Measurements from ENCODE around the gene NBEAL1.
A peak's percentile ranks its signal among the peaks of the same experiment; 100 is the strongest.
"Not testable (repeated sequence)": the region's sequence is repeated elsewhere in the genome, so short reads cannot be mapped to it uniquely, and the experiment has no call there.

Gene NBEAL1

DNA sequence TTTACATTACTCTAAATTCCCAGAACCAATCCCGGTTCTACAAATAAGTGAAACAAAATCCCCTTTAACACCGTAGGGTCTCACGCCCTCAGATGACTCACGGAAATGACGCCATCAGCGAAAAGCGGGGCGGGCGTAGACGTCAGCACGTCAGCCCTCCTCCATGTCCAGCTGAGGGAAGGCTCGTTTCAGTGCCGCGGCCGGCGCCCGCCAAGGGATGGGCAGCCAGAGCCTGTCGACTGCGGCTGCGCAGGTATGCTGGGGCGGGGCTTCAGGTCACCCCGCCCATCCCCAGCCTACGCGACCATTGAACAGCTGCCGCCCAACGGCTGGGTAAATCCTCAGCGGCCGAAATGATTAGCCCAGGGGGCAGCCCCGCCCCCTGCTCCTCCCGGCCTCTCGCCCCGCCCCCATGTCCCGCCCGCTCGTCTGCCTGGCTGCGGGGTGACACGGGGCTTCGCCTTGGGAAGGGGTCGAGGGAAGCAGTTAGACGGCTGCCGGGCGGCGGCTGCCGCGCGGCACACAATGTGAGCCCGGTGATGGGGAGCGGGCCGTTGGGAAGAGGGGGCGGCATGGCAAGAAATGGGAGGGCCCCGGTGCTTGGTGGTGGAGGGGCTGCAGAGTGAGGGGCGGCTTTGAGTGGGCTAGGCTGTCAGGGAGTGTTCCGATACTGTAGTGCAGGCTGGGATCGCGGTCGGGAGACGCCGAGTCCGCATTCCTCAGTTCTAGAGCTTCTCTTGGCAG is at the start of gene NBEAL1:
Gene NBEAL1 (plus strand): TSS at position 420 of the 744 bp plus-strand sequence. CDS start 1,510 bp downstream, outside the sequence.
- H3K4me3 ChIP-seq (ENCODE audit: low read depth, low read length), result peak within 1 kb of the TSS; percentile 92
- no peaks in the 10 kb centered on the region for H3K4me1 ChIP-seq (ENCODE audit: control insufficient read depth, insufficient read depth, low read length)
- H3K27me3 ChIP-seq (ENCODE audit: control insufficient read depth, insufficient read depth, low read length), result no peaks in the 10 kb centered on the region
- H3K9me3 ChIP-seq (ENCODE audit: control insufficient read depth, insufficient read depth, low read length), result no peaks in the 10 kb centered on the region
- H3K9ac ChIP-seq (ENCODE audit: low read depth, low read length), result peak within 1 kb of the TSS; percentile 84
- H3K36me3 ChIP-seq (ENCODE audit: control insufficient read depth, insufficient read depth, low read length), result no peaks in the 10 kb centered on the region

GRCh38 chr2:202965810-202966460 is 48.7 kb upstream of the NBEAL1 start:
- H3K27me3 ChIP-seq (ENCODE audit: control insufficient read depth, insufficient read depth, low read length), result no peaks in the 10 kb centered on the region
- H3K9me3 ChIP-seq (ENCODE audit: control insufficient read depth, insufficient read depth, low read length), result no peaks in the 10 kb centered on the region
- no peak overlapping the region for H3K9ac ChIP-seq (ENCODE audit: low read depth, low read length)
- no peak overlapping the region for H3K4me3 ChIP-seq (ENCODE audit: low read depth, low read length)
- no peaks in the 10 kb centered on the region for H3K36me3 ChIP-seq (ENCODE audit: control insufficient read depth, insufficient read depth, low read length)
- no peaks in the 10 kb centered on the region for H3K4me1 ChIP-seq (ENCODE audit: control insufficient read depth, insufficient read depth, low read length)

- H3K36me3 ChIP-seq (ENCODE audit: control insufficient read depth, insufficient read depth, low read length); H3K9me3 ChIP-seq (ENCODE audit: control insufficient read depth, insufficient read depth, low read length); H3K4me1 ChIP-seq (ENCODE audit: control insufficient read depth, insufficient read depth, low read length); H3K4me3 ChIP-seq (ENCODE audit: low read depth, low read length); H3K9ac ChIP-seq (ENCODE audit: low read depth, low read length); H3K27me3 ChIP-seq (ENCODE audit: control insufficient read depth, insufficient read depth, low read length): not testable (repeated sequence)
Measured at GRCh38 chr2:202969404-202969803, 45.3 kb upstream of the NBEAL1 start.

DNA sequence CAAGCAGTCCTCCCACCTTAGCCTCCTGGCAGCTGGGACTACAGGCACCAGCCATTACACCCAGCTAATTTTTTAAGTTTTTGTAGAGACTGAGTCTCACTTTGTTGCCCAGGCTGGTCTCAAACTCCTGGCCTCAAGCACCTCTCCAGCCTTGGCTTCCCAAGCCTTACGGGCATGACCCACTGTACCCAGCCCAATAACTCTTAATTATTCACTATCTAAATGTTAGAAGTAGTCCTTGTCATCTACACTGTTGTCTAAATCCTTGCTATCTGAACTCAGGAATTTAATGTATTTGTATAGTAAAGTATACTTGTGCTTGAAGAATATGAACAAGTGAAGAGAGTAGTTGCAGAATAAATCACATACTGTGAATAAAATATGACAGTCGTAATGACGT is 37.9 kb upstream of the NBEAL1 start:
- no peak overlapping the region for H3K9ac ChIP-seq (ENCODE audit: low read depth, low read length)
- no peaks in the 10 kb centered on the region for H3K9me3 ChIP-seq (ENCODE audit: control insufficient read depth, insufficient read depth, low read length)
- H3K27me3 ChIP-seq (ENCODE audit: control insufficient read depth, insufficient read depth, low read length), result no peaks in the 10 kb centered on the region
- H3K36me3 ChIP-seq (ENCODE audit: control insufficient read depth, insufficient read depth, low read length), result no peaks in the 10 kb centered on the region
- H3K4me1 ChIP-seq (ENCODE audit: control insufficient read depth, insufficient read depth, low read length), result no peaks in the 10 kb centered on the region
- H3K4me3 ChIP-seq (ENCODE audit: low read depth, low read length), result no peak overlapping the region

DNA sequence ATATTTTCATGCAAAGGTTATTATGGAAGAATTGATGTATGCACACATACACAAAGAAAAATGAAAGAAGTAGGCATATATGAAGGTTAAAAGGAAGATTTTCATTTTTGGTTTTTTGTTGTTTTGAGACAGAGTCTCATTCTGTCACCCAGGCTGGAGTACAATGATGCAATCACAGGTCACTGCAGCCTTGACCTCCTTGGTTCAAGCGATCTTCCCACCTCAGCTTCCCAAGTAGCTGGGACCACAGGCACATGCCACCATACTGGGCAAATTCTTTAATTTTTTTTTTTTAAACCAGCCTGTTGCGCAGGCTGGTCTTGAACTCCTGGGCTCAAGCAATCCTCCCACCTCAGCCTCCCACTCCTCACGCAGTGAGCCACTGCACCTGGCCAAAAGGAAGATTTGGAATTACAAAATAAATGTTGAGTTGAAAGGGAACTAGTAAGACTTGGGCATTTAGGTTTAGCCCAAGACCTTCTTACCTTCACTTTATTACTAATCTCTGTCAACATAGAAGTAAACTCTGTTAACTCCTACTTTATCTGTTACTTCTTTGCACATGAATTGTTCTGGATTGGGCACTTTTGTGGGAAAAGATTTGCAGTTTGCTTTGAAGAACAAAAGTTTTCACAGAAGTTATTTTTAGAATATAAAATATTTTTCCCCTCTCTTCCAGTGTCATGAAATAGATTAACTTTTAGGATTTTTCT is 31.7 kb upstream of the NBEAL1 start:
- no peak overlapping the region for H3K4me3 ChIP-seq (ENCODE audit: low read depth, low read length)
- no peak overlapping the region for H3K9ac ChIP-seq (ENCODE audit: low read depth, low read length)
- no peaks in the 10 kb centered on the region for H3K27me3 ChIP-seq (ENCODE audit: control insufficient read depth, insufficient read depth, low read length)
- H3K36me3 ChIP-seq (ENCODE audit: control insufficient read depth, insufficient read depth, low read length), result no peaks in the 10 kb centered on the region
- no peaks in the 10 kb centered on the region for H3K4me1 ChIP-seq (ENCODE audit: control insufficient read depth, insufficient read depth, low read length)
- no peaks in the 10 kb centered on the region for H3K9me3 ChIP-seq (ENCODE audit: control insufficient read depth, insufficient read depth, low read length)

- no peaks in the 10 kb centered on the region for H3K4me1 ChIP-seq (ENCODE audit: control insufficient read depth, insufficient read depth, low read length)
- no peak overlapping the region for H3K9ac ChIP-seq (ENCODE audit: low read depth, low read length)
- H3K36me3 ChIP-seq (ENCODE audit: control insufficient read depth, insufficient read depth, low read length), result no peaks in the 10 kb centered on the region
- no peaks in the 10 kb centered on the region for H3K27me3 ChIP-seq (ENCODE audit: control insufficient read depth, insufficient read depth, low read length)
- H3K4me3 ChIP-seq (ENCODE audit: low read depth, low read length), result no peak overlapping the region
- H3K9me3 ChIP-seq (ENCODE audit: control insufficient read depth, insufficient read depth, low read length), result no peaks in the 10 kb centered on the region
Measured at GRCh38 chr2:202989749-202990148, 24.9 kb upstream of the NBEAL1 start.

DNA sequence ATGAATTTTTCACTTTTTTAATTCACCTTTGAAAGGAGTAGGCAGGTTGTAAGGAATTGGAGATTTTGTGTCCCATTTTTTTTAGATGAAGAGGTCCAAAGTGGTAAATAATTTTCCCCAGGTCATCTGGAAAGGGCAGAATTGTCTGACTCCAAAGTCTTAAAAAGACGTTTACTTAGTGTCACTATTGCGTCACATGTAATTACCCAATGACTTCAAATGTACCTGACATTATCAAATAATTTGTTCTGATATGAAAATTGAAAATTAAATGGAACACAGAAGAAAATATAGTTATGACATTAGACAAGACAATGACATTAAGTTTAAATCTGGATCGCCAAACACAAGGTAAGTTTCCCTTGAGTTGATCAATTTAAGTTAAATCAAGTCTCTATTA is 24.2 kb upstream of the NBEAL1 start:
- Histone ChIP-seq H3K9me3 (ENCODE audit: control insufficient read depth, insufficient read depth, low read length) (no peaks in the 10 kb centered on the region), H3K9ac (ENCODE audit: low read depth, low read length) (no peak overlapping the region), H3K27me3 (ENCODE audit: control insufficient read depth, insufficient read depth, low read length) (no peaks in the 10 kb centered on the region), H3K4me1 (ENCODE audit: control insufficient read depth, insufficient read depth, low read length) (no peaks in the 10 kb centered on the region), H3K36me3 (ENCODE audit: control insufficient read depth, insufficient read depth, low read length) (no peaks in the 10 kb centered on the region), H3K4me3 (ENCODE audit: low read depth, low read length) (no peak overlapping the region)

DNA sequence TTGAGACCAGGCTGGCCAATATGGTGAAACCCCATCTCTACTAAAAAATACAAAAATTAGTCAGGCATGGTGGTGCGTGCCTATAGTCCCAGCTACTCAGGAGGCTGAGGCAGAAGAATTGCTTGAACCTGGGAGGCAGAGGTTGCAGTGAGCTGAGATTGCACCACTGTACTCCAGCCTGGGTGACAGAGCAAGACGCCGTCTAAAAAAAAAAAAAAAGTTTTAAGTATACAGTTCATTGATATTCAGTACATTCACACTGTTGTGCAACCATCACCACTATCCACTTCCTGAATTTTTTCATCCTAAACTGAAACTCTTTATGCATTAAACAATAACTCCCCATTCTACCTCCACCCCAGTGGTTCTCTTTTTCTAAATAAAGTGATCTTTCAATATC is 17.6 kb upstream of the NBEAL1 start:
- H3K9ac ChIP-seq (ENCODE audit: low read depth, low read length); H3K36me3 ChIP-seq (ENCODE audit: control insufficient read depth, insufficient read depth, low read length); H3K4me3 ChIP-seq (ENCODE audit: low read depth, low read length); H3K27me3 ChIP-seq (ENCODE audit: control insufficient read depth, insufficient read depth, low read length); H3K9me3 ChIP-seq (ENCODE audit: control insufficient read depth, insufficient read depth, low read length); H3K4me1 ChIP-seq (ENCODE audit: control insufficient read depth, insufficient read depth, low read length): not testable (repeated sequence)

GRCh38 chr2:203002054-203002821 is 12.4 kb upstream of the NBEAL1 start:
- H3K4me1 ChIP-seq (ENCODE audit: control insufficient read depth, insufficient read depth, low read length), result no peaks in the 10 kb centered on the region
- H3K4me3 ChIP-seq (ENCODE audit: low read depth, low read length), result no peak overlapping the region
- H3K36me3 ChIP-seq (ENCODE audit: control insufficient read depth, insufficient read depth, low read length), result no peaks in the 10 kb centered on the region
- H3K9me3 ChIP-seq (ENCODE audit: control insufficient read depth, insufficient read depth, low read length), result no peaks in the 10 kb centered on the region
- H3K27me3 ChIP-seq (ENCODE audit: control insufficient read depth, insufficient read depth, low read length), result no peaks in the 10 kb centered on the region
- no peak overlapping the region for H3K9ac ChIP-seq (ENCODE audit: low read depth, low read length)

GRCh38 chr2:203003716-203004115 is 11.0 kb upstream of the NBEAL1 start:
- no peaks in the 10 kb centered on the region for H3K4me1 ChIP-seq (ENCODE audit: control insufficient read depth, insufficient read depth, low read length)
- H3K4me3 ChIP-seq (ENCODE audit: low read depth, low read length), result no peak overlapping the region
- H3K9ac ChIP-seq (ENCODE audit: low read depth, low read length), result no peak overlapping the region
- H3K27me3 ChIP-seq (ENCODE audit: control insufficient read depth, insufficient read depth, low read length), result no peaks in the 10 kb centered on the region
- H3K36me3 ChIP-seq (ENCODE audit: control insufficient read depth, insufficient read depth, low read length), result no peaks in the 10 kb centered on the region
- H3K9me3 ChIP-seq (ENCODE audit: control insufficient read depth, insufficient read depth, low read length), result no peaks in the 10 kb centered on the region

DNA sequence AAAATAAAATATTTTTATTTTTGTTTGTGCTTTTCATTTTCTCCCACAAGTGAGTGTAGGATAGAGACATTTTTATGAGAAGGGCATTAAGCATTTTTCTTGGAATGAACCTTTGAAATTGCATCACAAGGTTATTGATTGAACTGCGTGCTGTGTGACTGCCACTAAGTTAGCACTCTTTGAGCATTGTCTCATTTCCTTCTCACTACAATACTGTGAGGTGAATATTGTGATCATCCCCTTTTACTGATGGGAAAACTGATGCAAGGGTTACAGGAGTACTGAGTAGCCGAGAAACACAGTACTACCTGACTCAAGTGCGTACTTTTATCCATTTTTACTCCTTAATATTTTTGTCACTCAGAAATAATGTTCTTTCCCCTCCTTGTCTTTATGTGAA is 2.0 kb downstream of the NBEAL1 start:
- Histone ChIP-seq H3K4me1 (ENCODE audit: control insufficient read depth, insufficient read depth, low read length) (no peaks in the 10 kb centered on the region), H3K9ac (ENCODE audit: low read depth, low read length) (no peak overlapping the region)

More for the DNA sequence above, 2.0 kb downstream of the NBEAL1 start:
- Histone ChIP-seq H3K27me3 (ENCODE audit: control insufficient read depth, insufficient read depth, low read length) (no peaks in the 10 kb centered on the region), H3K36me3 (ENCODE audit: control insufficient read depth, insufficient read depth, low read length) (no peaks in the 10 kb centered on the region), H3K4me3 (ENCODE audit: low read depth, low read length) (peak overlapping the region; percentile 4), H3K9me3 (ENCODE audit: control insufficient read depth, insufficient read depth, low read length) (no peaks in the 10 kb centered on the region)

All from iPS-15b (cell line).